ENCODE measurements around the gene ZBTB5.
"Not testable (repeated sequence)": the region's sequence is repeated elsewhere in the genome, so short reads cannot be mapped to it uniquely, and the experiment has no call there.

Gene ZBTB5

GRCh38 chr9:37429441-37430285 is 35.6 kb downstream of the ZBTB5 start:
- no peak overlapping the region for H3K4me2 ChIP-seq (ENCODE audit: low read length)
- H3K36me3 ChIP-seq (ENCODE audit: control insufficient read depth, insufficient read depth, low read length), result no peaks in the 10 kb centered on the region
- no peaks in the 10 kb centered on the region for H3K9me3 ChIP-seq (ENCODE audit: control insufficient read depth, low read length)
- H3K4me1 ChIP-seq, result no peaks in the 10 kb centered on the region
- no peak overlapping the region for H3K27ac ChIP-seq
- no peak overlapping the region for H3K4me3 ChIP-seq (ENCODE audit: low read depth, low read length)
- no peak overlapping the region for H2AFZ ChIP-seq
- H3K79me2 ChIP-seq, result no peaks in the 10 kb centered on the region
- no peak for TF ChIP-seq CTCF (IDR thresholded peaks at IDR 0.05)
- H3K27me3 ChIP-seq (ENCODE audit: control insufficient read depth, insufficient read depth, low read length), result no peaks in the 10 kb centered on the region
- no peak overlapping the region for H3K9ac ChIP-seq

- no peak overlapping the region for H3K4me3 ChIP-seq (ENCODE audit: low read depth, low read length)
- H3K79me2 ChIP-seq, result peaks cover 1% of the 10 kb centered on the region
- no peaks in the 10 kb centered on the region for H3K9me3 ChIP-seq (ENCODE audit: control insufficient read depth, low read length)
- no peaks in the 10 kb centered on the region for H3K36me3 ChIP-seq (ENCODE audit: control insufficient read depth, insufficient read depth, low read length)
- H3K4me2 ChIP-seq (ENCODE audit: low read length), result no peak overlapping the region
- no peaks in the 10 kb centered on the region for H3K27me3 ChIP-seq (ENCODE audit: control insufficient read depth, insufficient read depth, low read length)
- TF ChIP-seq CTCF (IDR thresholded peaks at IDR 0.05), result no peak
- H2AFZ ChIP-seq, result no peak overlapping the region
- no peak overlapping the region for H3K9ac ChIP-seq
- H3K4me1 ChIP-seq, result no peaks in the 10 kb centered on the region
- no peak overlapping the region for H3K27ac ChIP-seq
These were observed 36.9 kb downstream of the ZBTB5 start for GRCh38 chr9:37428345-37428744.

- Histone ChIP-seq H3K4me1 (no peaks in the 10 kb centered on the region), H3K79me2 (peaks cover 4% of the 10 kb centered on the region), H3K9me3 (ENCODE audit: control insufficient read depth, low read length) (no peaks in the 10 kb centered on the region), H3K9ac (no peak overlapping the region), H3K4me3 (ENCODE audit: low read depth, low read length) (no peak overlapping the region), H3K27ac (no peak overlapping the region), H3K36me3 (ENCODE audit: control insufficient read depth, insufficient read depth, low read length) (no peaks in the 10 kb centered on the region), H2AFZ (no peak overlapping the region), H3K27me3 (ENCODE audit: control insufficient read depth, insufficient read depth, low read length) (no peaks in the 10 kb centered on the region), H3K4me2 (ENCODE audit: low read length) (no peak overlapping the region)
- TF ChIP-seq CTCF (IDR thresholded peaks at IDR 0.05), result no peak
These were observed 38.4 kb downstream of the ZBTB5 start for GRCh38 chr9:37426846-37427245.

GRCh38 chr9:37426431-37426830 is 38.8 kb downstream of the ZBTB5 start:
- H3K9me3 ChIP-seq (ENCODE audit: control insufficient read depth, low read length); H3K9ac ChIP-seq; H2AFZ ChIP-seq; H3K27ac ChIP-seq; H3K4me3 ChIP-seq (ENCODE audit: low read depth, low read length); H3K36me3 ChIP-seq (ENCODE audit: control insufficient read depth, insufficient read depth, low read length); H3K4me1 ChIP-seq; H3K27me3 ChIP-seq (ENCODE audit: control insufficient read depth, insufficient read depth, low read length); H3K4me2 ChIP-seq (ENCODE audit: low read length); H3K79me2 ChIP-seq: not testable (repeated sequence)

GRCh38 chr9:37425298-37425752 is 39.9 kb downstream of the ZBTB5 start:
- H3K36me3 ChIP-seq (ENCODE audit: control insufficient read depth, insufficient read depth, low read length), result no peaks in the 10 kb centered on the region
- H3K79me2 ChIP-seq, result peaks cover 4% of the 10 kb centered on the region
- H2AFZ ChIP-seq, result no peak overlapping the region
- no peaks in the 10 kb centered on the region for H3K4me1 ChIP-seq
- no peaks in the 10 kb centered on the region for H3K9me3 ChIP-seq (ENCODE audit: control insufficient read depth, low read length)
- H3K4me2 ChIP-seq (ENCODE audit: low read length), result no peak overlapping the region
- no peak overlapping the region for H3K9ac ChIP-seq
- H3K27ac ChIP-seq, result no peak overlapping the region
- TF ChIP-seq CTCF (IDR thresholded peaks at IDR 0.05), result no peak
- H3K27me3 ChIP-seq (ENCODE audit: control insufficient read depth, insufficient read depth, low read length), result no peaks in the 10 kb centered on the region
- no peak overlapping the region for H3K4me3 ChIP-seq (ENCODE audit: low read depth, low read length)

Data from parathyroid adenoma (tissue), 2 donors.